ENCODE results near the gene ARPC1B. TPM values are rescaled to one million over a fixed set of nuclear protein-coding genes. Genes with fewer than 3 reads are reported as not detected.
A peak's percentile ranks its signal among the peaks of the same experiment; 100 is the strongest.

ARPC1B gene
- total and polyA plus RNA-seq, 2 donors (not counting 1 experiment from before 2014, with no cell fraction given): 142 to 563 TPM

- H3K9me3 ChIP-seq (ENCODE audit: control extremely low read depth in 1 of 3, control insufficient read depth in 2 of 3, insufficient read depth in 1 of 3, low read length in 2 of 3): no peaks in the 10 kb centered on the region
- intact Hi-C loops (cut with micrococcal nuclease): no loop called here
- H3K9ac ChIP-seq (ENCODE audit: low read length): no peak overlapping the region
- peak overlapping the region; percentile 32 for H3K27ac Mint-ChIP-seq
- DNase-seq: no peak
- no peak overlapping the region for H3K4me3 Mint-ChIP-seq
- no peak overlapping the region for H3K4me2 ChIP-seq (replicated peaks; ENCODE audit: low read depth, low read length, poor library complexity, severe bottlenecking)
- POLR2A ChIA-PET: no interaction called here
- H3K36me3 ChIP-seq (replicated peaks in 1 of 2; ENCODE audit: control extremely low read depth in 1 of 2, control insufficient read depth in 1 of 2, extremely low read depth in 1 of 2, insufficient read depth in 2 of 2, low read length in 1 of 2): peaks cover 4 to 73% of the 10 kb centered on the region in 2 experiments
- ATAC-seq (ENCODE audit: low read depth): no peak
- H3K27me3 ChIP-seq (replicated peaks in 1 of 4; ENCODE audit: control extremely low read depth in 1 of 4, control insufficient read depth in 3 of 4, insufficient read depth in 4 of 4, low read length in 3 of 4): no peaks in the 10 kb centered on the region
- H3K4me1 Mint-ChIP-seq: peaks cover 22% of the 10 kb centered on the region
- TF ChIP-seq CTCF (IDR thresholded peaks at IDR 0.05) (no peak), EZH2 (IDR thresholded peaks at IDR 0.05; ENCODE audit: borderline replicate concordance, insufficient read depth, low read depth, low read length, poor library complexity, severe bottlenecking) (no peak)
- peaks cover 22% of the 10 kb centered on the region for H3K79me2 ChIP-seq (ENCODE audit: control insufficient read depth, insufficient read depth, low read length)
- no peaks in the 10 kb centered on the region for H3K9me3 Mint-ChIP-seq (ENCODE audit: insufficient read depth)
- H3K4me1 ChIP-seq (ENCODE audit: control insufficient read depth in 2 of 2, insufficient read depth in 2 of 2, low read length in 2 of 2): peaks cover 12 to 20% of the 10 kb centered on the region in 2 donors
- no peaks in the 10 kb centered on the region for H3K27me3 Mint-ChIP-seq
- CTCF ChIA-PET: no interaction called here
- peaks cover 96% of the 10 kb centered on the region for H4K20me1 ChIP-seq (ENCODE audit: control insufficient read depth, insufficient read depth, low read length, poor library complexity, severe bottlenecking)
- H3K27ac ChIP-seq (ENCODE audit: low read length in 2 of 2): no peak overlapping the region
- 93% methylated on average over 12 of the region's 14 CpGs for WGBS (ENCODE audit: insufficient coverage)
- no peak overlapping the region for H2AFZ ChIP-seq (ENCODE audit: insufficient read depth, low read depth, low read length, poor library complexity, severe bottlenecking)
- no peak overlapping the region for H3K4me3 ChIP-seq (ENCODE audit: control extremely low read depth in 1 of 5, extremely low read depth in 1 of 5, insufficient read depth in 1 of 5, low read depth in 2 of 5, low read length in 4 of 5)
Measured at GRCh38 chr7:99395616-99396327, 21.2 kb downstream of the ARPC1B start.

Data from B cell (primary cell).